Smooth muscle cell of the brain vasculature (primary cell): ENCODE data around the gene STUM.

Source experiments
- DNase-seq: peaks from one replicate; pipeline ENCODE4 v3.0.0-alpha.2; 2012; ENCODE audit warnings: low read depth, low spot score

Gene STUM

DNA sequence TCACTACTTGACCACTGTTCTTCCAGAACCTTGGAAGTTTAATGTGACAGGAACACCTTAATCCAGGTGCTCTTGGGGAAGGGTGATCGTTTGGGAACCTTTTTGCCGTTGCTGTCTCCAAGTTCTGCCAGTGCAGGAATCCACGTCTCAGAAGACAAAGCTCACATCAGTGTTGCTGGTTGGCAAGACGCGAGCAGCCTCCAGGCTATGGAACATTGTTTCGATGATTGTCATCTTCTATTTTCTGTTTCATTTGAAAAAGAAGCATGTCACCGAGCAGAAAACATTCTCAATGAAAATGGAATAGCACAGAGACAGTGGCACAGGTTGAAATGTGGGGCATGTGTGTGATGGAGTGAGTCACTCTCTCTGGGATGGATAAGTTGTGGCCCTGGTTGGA is 11.7 kb downstream of the STUM start:
- DNase-seq = no peak

DNA sequence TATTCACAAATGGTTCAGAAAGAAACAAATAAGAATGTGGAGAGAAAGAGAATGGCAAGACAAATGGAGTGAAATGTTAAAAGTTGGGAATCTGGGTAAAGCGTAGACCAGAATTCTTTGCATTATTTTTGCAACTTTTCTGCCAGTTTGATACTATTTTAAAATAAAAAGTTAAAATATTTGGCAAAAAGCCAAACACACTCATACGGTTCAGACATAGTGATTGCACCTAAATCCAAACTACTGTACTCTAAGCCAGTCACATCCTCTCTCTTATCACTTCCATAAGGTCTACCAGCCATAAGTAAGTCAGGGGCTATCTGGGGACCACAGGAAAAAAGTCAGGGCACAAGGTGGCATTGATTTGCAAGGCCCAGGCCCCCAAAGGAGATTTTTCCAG is 14.4 kb downstream of the STUM start:
- DNase-seq = no peak

GRCh38 chr1:226563666-226564065 is 15.1 kb downstream of the STUM start:
- DNase-seq = no peak

GRCh38 chr1:226565476-226565875 is 16.9 kb downstream of the STUM start:
- no peak for DNase-seq

- DNase-seq = no peak
Observed at GRCh38 chr1:226566234-226566633, 17.7 kb downstream of the STUM start.

DNA sequence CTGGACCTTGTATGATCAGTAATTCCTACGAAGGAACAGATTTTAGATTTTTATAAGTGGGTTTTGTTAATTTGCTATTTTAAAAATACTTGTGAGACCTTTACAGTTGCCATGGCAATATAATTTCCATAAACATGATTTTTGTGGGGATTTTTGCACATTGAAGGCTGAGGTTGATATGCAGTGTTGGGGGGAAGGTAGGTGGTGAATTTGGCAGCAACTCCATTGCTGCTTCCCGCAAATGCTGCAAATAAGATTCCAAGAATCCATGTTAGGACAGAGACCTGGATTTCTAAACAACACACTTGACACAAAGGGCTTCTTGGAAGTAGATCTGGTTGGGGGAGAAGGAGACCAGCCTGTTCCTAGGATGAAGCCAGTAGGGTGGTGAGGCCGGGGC is 18.2 kb downstream of the STUM start:
- no peak for DNase-seq

GRCh38 chr1:226568077-226568831 is 19.7 kb downstream of the STUM start:
- no peak for DNase-seq

DNA sequence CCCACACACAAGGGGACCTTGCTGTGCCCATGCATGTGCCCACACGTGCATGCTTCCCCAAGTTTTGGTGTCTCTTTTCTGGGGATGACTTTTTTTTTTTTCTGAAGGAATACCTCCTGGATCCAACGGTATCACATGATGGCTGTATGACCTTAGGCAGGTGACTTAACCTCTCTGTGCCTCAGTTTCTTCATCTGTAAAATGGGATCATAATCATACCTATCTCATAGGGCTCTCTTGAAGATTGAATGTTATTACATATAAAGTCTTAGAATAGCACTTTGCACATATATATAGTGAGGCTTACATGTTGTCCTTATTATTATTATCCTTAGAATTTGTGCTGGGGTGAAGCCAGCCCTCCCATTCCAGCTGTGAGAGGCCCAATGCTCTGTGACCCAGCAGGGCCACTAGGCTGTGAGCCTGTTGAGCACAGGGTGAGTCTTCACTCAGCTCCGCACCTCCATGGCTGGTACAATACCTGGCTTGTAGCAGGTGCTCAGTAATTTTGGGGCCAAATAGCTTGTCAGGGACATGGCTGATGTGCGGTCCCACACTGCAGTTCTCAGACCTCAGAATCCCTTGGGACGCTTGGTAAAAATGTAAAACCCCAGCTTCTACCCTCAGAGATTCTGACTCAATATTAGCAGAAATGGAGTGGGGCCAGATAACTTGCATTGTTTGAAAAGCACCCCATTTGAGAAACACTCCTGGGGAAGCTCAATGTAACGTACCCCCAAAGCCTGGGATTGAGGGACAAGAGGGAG is 20.6 kb downstream of the STUM start:
- DNase-seq = no peak

- no peak for DNase-seq
Observed at GRCh38 chr1:226569879-226570547, 21.4 kb downstream of the STUM start.

DNA sequence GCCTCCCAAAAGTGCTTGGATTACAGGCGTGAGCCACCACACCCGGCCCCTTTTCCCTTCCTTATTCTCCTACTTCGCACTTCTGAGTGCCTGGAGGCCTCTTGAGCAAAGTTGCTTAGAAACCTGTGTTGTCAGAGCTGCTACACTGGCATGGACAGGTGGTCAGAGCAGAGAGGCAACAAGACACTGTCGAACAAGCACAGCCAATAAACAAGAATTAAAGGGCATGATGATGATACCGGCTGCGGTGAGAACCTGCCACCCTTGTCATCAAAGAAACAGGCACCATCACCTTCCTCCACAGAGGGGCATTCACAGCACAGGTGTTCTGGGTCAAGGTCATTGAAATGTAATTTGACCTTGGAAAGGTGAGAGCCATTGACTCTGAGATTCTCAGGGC is 23.3 kb downstream of the STUM start:
- no peak for DNase-seq

- DNase-seq = no peak
Observed at GRCh38 chr1:226572325-226572726, 23.8 kb downstream of the STUM start.

- DNase-seq = no peak
Observed at GRCh38 chr1:226574044-226574443, 25.5 kb downstream of the STUM start.

DNA sequence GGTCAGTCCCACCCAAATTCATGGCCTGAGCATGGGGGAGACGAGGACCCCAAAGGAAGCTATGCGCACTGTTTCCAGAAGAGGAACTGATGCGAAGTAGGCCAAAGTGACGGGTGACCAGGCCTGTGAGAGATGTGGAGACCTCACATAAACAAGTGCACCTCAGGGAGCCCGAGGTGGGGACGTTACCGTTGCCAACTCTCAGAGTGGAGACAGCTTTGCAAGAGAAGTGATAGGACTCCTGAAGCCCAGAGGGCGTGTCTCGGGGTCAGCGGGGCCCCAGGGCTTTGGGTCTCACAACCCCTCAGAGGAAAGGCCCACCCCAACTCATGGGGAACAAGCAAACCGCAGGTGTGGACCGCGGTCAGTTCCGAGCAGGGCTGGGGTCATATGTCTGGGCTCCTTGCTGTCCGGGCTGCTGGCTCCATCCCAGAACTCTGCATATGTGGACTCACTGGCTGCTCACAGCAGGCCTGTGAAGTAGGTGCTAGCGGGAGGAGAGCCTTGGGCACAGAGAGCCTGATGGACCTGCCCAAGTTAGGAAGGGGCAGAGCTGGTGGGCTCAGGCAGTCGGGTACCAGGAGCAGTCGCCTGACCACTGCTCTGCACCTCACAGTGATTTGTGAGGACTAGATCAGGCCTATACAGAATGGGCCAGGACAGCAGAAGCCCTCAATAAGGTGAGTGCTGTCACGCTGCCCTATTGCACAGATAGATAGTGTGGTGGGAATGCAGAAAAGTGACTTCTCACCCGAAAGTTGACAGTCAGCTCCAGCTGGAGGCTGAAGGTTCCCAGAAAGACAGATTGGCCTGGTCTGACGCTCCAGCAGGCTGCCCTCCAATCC is 26.2 kb downstream of the STUM start:
- no peak for DNase-seq

- no peak for DNase-seq
Observed at GRCh38 chr1:226575436-226575720, 26.8 kb downstream of the STUM start.

DNA sequence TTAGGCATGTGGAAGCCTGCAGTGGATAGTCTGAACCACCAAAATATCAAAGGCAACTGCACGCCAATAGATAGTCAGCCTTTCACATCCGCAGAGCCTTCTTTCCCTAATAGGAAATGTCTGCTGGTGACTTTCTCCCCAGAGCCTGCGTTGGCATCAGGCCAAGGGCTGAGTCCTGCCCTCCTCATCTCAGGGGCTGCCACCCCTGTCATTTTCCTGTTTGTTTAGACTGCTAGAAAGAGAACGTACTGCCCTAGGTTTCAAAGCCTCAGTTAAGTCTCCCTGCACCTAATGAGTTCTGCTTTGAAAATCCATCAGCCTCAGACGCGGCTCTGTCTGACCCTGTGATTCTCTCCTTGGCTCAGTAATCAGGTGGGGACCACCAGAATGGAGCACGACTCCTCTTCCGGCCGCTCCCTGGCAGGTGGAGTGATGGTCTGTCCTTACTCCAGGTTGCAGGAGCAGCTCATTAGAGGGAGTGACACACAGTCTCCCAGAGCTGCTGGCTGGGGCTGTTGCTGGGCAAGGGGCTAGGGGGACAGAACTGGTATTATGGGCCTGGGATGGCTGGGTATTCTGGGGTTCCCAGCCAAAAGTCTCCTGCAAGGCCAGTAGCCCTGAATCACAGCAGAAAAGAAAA is 27.3 kb downstream of the STUM start:
- no peak for DNase-seq

DNA sequence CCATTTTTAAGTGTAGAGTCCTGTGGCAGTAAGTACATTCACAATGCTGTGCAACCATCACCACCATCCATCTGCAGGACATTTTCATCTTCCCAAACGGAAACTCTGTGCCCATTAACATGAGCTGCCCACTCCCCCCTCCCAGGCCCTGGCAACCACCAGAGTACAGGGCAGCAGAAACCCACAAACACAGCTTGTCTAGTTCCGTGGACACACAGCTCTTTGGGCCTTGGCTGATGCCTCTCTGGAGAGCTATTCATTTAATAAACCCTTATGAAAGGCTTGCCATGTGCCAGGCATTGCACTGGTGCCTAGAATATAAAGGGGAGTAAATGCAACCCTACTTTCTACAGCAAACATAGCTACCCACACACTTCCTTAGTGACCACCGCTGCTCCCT is 28.0 kb downstream of the STUM start:
- DNase-seq = no peak

GRCh38 chr1:226577401-226578180 is 29.0 kb downstream of the STUM start:
- no peak for DNase-seq

GRCh38 chr1:226578946-226579578 is 30.5 kb downstream of the STUM start:
- DNase-seq = no peak

- DNase-seq = no peak
Observed at GRCh38 chr1:226579781-226580323, 31.3 kb downstream of the STUM start.
